GM23338 (cell line): ENCODE data around the gene TNPO3. TPM values are rescaled to one million over a fixed set of nuclear protein-coding genes. Genes with fewer than 3 reads are reported as not detected.

ENCODE experiments used
- ATAC-seq: fragments of 200-7000 bp; cut with Tn5 transposase; 3 replicates; pipeline ENCODE4 v1.9.1; 2020
- DNase-seq: peaks from one replicate; pipeline ENCODE4 v3.0.0-alpha.2; 2015; ENCODE audit warnings: low spot score
- H2AFZ ChIP-seq: fragments of 200-600 bp; sonication (generic); 2 replicates; pipeline ENCODE4 v1.8.0; 2016; ENCODE audit warnings: antibody characterized with exemption, mild to moderate bottlenecking, moderate library complexity
- H3F3A ChIP-seq: fragments of 200-600 bp; sonication (generic); replicated peaks from 2 replicates; pipeline ENCODE4 v1.8.0; 2017; ENCODE audit warnings: antibody characterized with exemption, mixed run types, low read depth
- H3K27ac ChIP-seq: fragments of 200-600 bp; sonication (generic); 2 replicates; pipeline ENCODE4 v1.6.1; 2016; ENCODE audit warnings: low read depth
- H3K27me3 ChIP-seq: fragments of 200-600 bp; sonication (generic); 2 replicates; pipeline ENCODE4 v1.8.0; 2016; ENCODE audit warnings: mild to moderate bottlenecking, mixed run types, moderate library complexity; ENCODE audit not compliant: insufficient read depth
- H3K36me3 ChIP-seq: fragments of 200-600 bp; sonication (generic); 2 replicates; pipeline ENCODE4 v1.8.0; 2016; ENCODE audit warnings: mild to moderate bottlenecking; ENCODE audit not compliant: insufficient read depth
- H3K4me1 ChIP-seq: fragments of 200-600 bp; sonication (generic); 2 replicates; pipeline ENCODE4 v1.8.0; 2016; ENCODE audit warnings: mild to moderate bottlenecking, moderate library complexity; ENCODE audit not compliant: insufficient read depth
- H3K4me2 ChIP-seq: fragments of 200-600 bp; sonication (generic); 2 replicates; pipeline ENCODE4 v1.7.1; 2017; ENCODE audit warnings: mixed run types
- H3K4me3 ChIP-seq: fragments of 200-600 bp; sonication (generic); 2 replicates; pipeline ENCODE4 v1.6.1; 2016; ENCODE audit warnings: mixed run types
- H3K79me2 ChIP-seq: fragments of 200-600 bp; sonication (generic); replicated peaks from 2 replicates; pipeline ENCODE4 v1.8.0; 2017; ENCODE audit warnings: mild to moderate bottlenecking; ENCODE audit not compliant: insufficient read depth
- H3K9me2 ChIP-seq: fragments of 200-600 bp; sonication (generic); 2 replicates; pipeline ENCODE4 v1.8.0; 2017; ENCODE audit not compliant: insufficient read depth
- H4K20me1 ChIP-seq: fragments of 200-600 bp; sonication (generic); replicated peaks from 2 replicates; pipeline ENCODE4 v1.8.0; 2017; ENCODE audit warnings: mild to moderate bottlenecking; ENCODE audit not compliant: insufficient read depth
- H3K27ac Mint-ChIP-seq: 2 replicates; pipeline ENCODE4 v1.8.0; 2020; ENCODE audit warnings: inconsistent platforms, mild to moderate bottlenecking, moderate library complexity, mixed read lengths
- H3K27me3 Mint-ChIP-seq: 3 replicates; pipeline ENCODE4 v1.8.0; 2022; ENCODE audit warnings: low read depth, mild to moderate bottlenecking, moderate library complexity, mixed read lengths, inconsistent platforms; ENCODE audit not compliant: insufficient read depth, poor library complexity
- H3K36me3 Mint-ChIP-seq: 3 replicates; pipeline ENCODE4 v1.8.0; 2021; ENCODE audit warnings: low read depth, mild to moderate bottlenecking, inconsistent platforms, moderate library complexity, mixed read lengths
- H3K4me1 Mint-ChIP-seq: 3 replicates; pipeline ENCODE4 v1.8.0; 2020; ENCODE audit warnings: mild to moderate bottlenecking, inconsistent platforms, mixed read lengths
- H3K4me3 Mint-ChIP-seq: 3 replicates; pipeline ENCODE4 v1.8.0; 2021; ENCODE audit warnings: moderate library complexity, mild to moderate bottlenecking, inconsistent platforms, mixed read lengths
- H3K9me3 Mint-ChIP-seq: 3 replicates; pipeline ENCODE4 v1.8.0; 2020; ENCODE audit warnings: moderate library complexity, mild to moderate bottlenecking, inconsistent platforms, mixed read lengths
- EZH2 ChIP-seq: fragments of 200-600 bp; sonication (generic); IDR thresholded peaks from one replicate; pipeline ENCODE4 v1.8.0; 2017; ENCODE audit warnings: antibody characterized with exemption, mild to moderate bottlenecking, low read depth; ENCODE audit not compliant: unreplicated experiment
- ZNF114 ChIP-seq: fragments of 250-450 bp; sonication (Bioruptor Pico); IDR thresholded peaks from 2 replicates; pipeline ENCODE4 v1.5.0; 2020; ENCODE audit warnings: mild to moderate bottlenecking, moderate library complexity
- polyA plus RNA-seq: library from polyadenylated mRNA; unstranded; fragments of >200 nt; fragmentation: Nextera tagmentation; extraction: Ambion mirVana; gene quantifications from 2 replicates; pipeline ENCODE4 v1.2.1, GENCODE V29; 2016
- total RNA-seq: library from RNA; depleted of rRNA; stranded (reverse); fragments of >200 nt; shearing (Covaris generic); gene quantifications from 2 replicates; pipeline ENCODE4 v1.2.3, GENCODE V29; 2014
- TF ChIP-seq, protein P1 (sequence below): IDR thresholded peaks from one replicate; pipeline ENCODE4 v1.6.1; 2018; ENCODE audit warnings: antibody characterized with exemption; ENCODE audit not compliant: unreplicated experiment
- TF ChIP-seq, protein P2 (sequence below): IDR thresholded peaks from 2 replicates; pipeline ENCODE4 v1.6.1; 2016; ENCODE audit warnings: antibody characterized with exemption
- TF ChIP-seq, protein P3 (sequence below), 2 experiments: fragments of 200-600 bp in 1 of 2; sonication (generic) in 1 of 2; conservative IDR thresholded peaks; 2 replicates each; pipeline versions ENCODE4 v1.5.1 to v1.6.1; 2016 to 2017; ENCODE audit warnings: antibody characterized with exemption in 2 of 2, low read depth in 2 of 2, mild to moderate bottlenecking in 2 of 2, moderate library complexity in 1 of 2

Gene TNPO3
- total and polyA plus RNA-seq, 2 experiments from 2014 or later = 38.2 to 127 TPM

DNA sequence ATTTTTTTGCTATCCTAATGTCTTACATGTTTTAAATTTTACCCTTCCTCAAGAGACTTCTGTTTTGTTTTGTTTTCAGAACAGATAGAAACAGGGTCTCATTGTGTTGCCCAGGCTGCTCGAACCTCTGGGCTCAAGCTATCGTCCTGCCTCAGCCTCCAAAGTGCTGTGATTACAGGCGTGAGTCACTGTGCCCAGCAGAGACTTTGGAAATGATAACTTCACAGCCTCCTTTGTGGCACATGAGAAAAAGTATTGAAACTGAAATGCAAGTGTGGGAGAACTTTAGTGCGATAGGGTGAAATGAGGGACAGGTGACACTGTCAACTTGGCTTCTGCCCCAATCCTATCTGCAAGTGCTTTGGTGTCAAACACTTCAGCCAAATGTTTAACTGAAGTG lies 95.6 kb downstream of the TNPO3 start (continued):
- TF ChIP-seq EZH2 (no peak), ZNF114 (no peak)

DNA sequence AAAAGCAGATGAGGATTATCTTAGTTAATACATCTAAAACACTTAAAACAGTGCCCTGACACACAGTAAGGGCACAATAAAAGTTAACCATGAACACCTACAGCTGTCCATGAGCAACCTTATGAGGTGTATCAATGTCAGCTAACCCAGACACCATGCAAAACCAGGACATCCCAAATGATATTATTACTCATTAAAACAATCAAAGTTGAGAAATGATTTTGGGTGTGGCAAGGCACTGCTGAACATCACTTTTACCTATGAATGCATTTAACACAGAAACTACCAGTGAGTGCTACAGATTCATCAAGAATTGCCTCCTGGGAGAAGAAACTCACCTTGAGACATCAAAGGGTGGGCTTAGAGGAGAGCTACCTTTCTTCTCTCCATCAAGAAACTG lies 98.9 kb downstream of the TNPO3 start:
- TF ChIP-seq, protein P1, sequence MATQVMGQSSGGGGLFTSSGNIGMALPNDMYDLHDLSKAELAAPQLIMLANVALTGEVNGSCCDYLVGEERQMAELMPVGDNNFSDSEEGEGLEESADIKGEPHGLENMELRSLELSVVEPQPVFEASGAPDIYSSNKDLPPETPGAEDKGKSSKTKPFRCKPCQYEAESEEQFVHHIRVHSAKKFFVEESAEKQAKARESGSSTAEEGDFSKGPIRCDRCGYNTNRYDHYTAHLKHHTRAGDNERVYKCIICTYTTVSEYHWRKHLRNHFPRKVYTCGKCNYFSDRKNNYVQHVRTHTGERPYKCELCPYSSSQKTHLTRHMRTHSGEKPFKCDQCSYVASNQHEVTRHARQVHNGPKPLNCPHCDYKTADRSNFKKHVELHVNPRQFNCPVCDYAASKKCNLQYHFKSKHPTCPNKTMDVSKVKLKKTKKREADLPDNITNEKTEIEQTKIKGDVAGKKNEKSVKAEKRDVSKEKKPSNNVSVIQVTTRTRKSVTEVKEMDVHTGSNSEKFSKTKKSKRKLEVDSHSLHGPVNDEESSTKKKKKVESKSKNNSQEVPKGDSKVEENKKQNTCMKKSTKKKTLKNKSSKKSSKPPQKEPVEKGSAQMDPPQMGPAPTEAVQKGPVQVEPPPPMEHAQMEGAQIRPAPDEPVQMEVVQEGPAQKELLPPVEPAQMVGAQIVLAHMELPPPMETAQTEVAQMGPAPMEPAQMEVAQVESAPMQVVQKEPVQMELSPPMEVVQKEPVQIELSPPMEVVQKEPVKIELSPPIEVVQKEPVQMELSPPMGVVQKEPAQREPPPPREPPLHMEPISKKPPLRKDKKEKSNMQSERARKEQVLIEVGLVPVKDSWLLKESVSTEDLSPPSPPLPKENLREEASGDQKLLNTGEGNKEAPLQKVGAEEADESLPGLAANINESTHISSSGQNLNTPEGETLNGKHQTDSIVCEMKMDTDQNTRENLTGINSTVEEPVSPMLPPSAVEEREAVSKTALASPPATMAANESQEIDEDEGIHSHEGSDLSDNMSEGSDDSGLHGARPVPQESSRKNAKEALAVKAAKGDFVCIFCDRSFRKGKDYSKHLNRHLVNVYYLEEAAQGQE = no peak
- TF ChIP-seq, protein P2, sequence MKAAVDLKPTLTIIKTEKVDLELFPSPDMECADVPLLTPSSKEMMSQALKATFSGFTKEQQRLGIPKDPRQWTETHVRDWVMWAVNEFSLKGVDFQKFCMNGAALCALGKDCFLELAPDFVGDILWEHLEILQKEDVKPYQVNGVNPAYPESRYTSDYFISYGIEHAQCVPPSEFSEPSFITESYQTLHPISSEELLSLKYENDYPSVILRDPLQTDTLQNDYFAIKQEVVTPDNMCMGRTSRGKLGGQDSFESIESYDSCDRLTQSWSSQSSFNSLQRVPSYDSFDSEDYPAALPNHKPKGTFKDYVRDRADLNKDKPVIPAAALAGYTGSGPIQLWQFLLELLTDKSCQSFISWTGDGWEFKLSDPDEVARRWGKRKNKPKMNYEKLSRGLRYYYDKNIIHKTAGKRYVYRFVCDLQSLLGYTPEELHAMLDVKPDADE = no peak
- H3K36me3 ChIP-seq = peaks cover 12% of the 10 kb centered on the region
- Mint-ChIP-seq H3K27me3 (peaks cover 12% of the 10 kb centered on the region), H3K9me3 (no peaks in the 10 kb centered on the region), H3K4me1 (peaks cover 27% of the 10 kb centered on the region), H3K4me3 (no peak overlapping the region), H3K27ac (no peak overlapping the region), H3K36me3 (peaks cover 58% of the 10 kb centered on the region)
- no peaks in the 10 kb centered on the region for H3K9me2 ChIP-seq
- H3K4me1 ChIP-seq = peaks cover 30% of the 10 kb centered on the region
- H3K4me3 ChIP-seq = no peak overlapping the region
- no peak overlapping the region for H2AFZ ChIP-seq
- H3K4me2 ChIP-seq = peak overlapping the region; percentile 25; the same call in 1 of the 2 replicates
- no peaks in the 10 kb centered on the region for H3K27me3 ChIP-seq
- no peak overlapping the region for H3K27ac ChIP-seq
- peaks cover 5% of the 10 kb centered on the region; the same call in 1 of the 2 replicates for H4K20me1 ChIP-seq
- DNase-seq (no peak), ATAC-seq (no peak)
- H3K79me2 ChIP-seq = no peaks in the 10 kb centered on the region
- no peaks in the 10 kb centered on the region; the same call in 1 of the 2 replicates for H3F3A ChIP-seq

DNA sequence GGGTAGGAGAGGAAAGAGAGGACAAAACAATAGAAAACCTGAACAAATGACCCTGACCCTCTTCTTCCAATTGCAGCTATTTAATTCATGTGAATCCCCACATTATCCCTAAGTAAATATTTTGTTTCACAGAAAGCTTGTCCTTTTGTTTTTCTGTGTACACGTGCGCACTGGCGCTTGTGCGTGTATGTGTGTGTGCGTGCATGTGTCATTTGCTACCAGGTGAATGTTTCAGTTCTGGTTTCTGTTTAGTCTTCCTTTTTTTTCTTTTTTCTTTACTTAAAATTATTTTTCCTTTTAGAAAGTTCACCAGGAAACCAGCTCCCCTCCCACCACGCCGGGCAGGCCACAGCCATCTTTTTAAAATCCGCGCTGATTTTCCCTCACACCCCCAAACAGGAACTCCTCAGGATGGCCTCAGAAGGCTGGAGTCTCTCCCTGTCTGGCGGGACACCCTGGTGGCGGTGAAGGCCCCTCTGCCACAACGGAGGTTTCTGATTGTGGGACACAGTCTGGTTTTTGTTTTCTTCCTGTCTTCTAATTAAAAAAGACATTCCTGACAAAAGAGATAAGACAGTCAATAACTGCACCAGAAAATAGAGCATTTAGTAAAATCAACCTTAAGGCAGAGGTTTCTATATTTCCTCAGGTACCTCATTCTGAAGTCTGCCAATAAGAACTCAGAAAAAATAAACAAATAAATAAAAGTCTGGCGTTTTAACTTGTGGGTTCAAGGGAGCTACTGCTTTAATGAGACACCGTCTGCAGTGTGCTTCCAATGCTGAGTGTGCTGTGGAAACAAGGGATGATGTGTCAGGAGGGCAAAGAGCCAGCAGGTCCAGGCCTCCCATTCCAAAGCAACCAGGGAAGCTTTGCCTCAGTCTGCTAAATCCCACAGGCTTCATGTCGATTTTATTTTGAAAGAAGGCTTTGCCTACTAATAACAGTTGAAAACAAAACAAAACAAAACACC lies 99.8 kb downstream of the TNPO3 start:
- no peaks in the 10 kb centered on the region for H3K9me2 ChIP-seq
- DNase-seq = peak; percentile 46
- Mint-ChIP-seq H3K27me3 (peaks cover 12% of the 10 kb centered on the region), H3K36me3 (peaks cover 56% of the 10 kb centered on the region), H3K4me1 (peaks cover 27% of the 10 kb centered on the region), H3K4me3 (no peak overlapping the region; the same call in 2 of the 3 replicates), H3K27ac (peak overlapping the region; percentile 26; the same call in 1 of the 2 replicates), H3K9me3 (no peaks in the 10 kb centered on the region)
- no peaks in the 10 kb centered on the region for H3K27me3 ChIP-seq
- H3K4me1 ChIP-seq = peaks cover 30% of the 10 kb centered on the region
- no peak overlapping the region for H2AFZ ChIP-seq
- H4K20me1 ChIP-seq = peaks cover 5% of the 10 kb centered on the region; the same call in 1 of the 2 replicates
- H3K79me2 ChIP-seq = no peaks in the 10 kb centered on the region
- no peak overlapping the region for H3K4me3 ChIP-seq
- H3K36me3 ChIP-seq = peaks cover 11% of the 10 kb centered on the region
- peak overlapping the region; percentile 25 for H3K4me2 ChIP-seq
- no peaks in the 10 kb centered on the region; the same call in 1 of the 2 replicates for H3F3A ChIP-seq
- H3K27ac ChIP-seq = no peak overlapping the region
- peak; percentile 81 for ATAC-seq
- TF ChIP-seq, protein P3, sequence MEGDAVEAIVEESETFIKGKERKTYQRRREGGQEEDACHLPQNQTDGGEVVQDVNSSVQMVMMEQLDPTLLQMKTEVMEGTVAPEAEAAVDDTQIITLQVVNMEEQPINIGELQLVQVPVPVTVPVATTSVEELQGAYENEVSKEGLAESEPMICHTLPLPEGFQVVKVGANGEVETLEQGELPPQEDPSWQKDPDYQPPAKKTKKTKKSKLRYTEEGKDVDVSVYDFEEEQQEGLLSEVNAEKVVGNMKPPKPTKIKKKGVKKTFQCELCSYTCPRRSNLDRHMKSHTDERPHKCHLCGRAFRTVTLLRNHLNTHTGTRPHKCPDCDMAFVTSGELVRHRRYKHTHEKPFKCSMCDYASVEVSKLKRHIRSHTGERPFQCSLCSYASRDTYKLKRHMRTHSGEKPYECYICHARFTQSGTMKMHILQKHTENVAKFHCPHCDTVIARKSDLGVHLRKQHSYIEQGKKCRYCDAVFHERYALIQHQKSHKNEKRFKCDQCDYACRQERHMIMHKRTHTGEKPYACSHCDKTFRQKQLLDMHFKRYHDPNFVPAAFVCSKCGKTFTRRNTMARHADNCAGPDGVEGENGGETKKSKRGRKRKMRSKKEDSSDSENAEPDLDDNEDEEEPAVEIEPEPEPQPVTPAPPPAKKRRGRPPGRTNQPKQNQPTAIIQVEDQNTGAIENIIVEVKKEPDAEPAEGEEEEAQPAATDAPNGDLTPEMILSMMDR (conservative IDR thresholded peaks at IDR 0.05; ENCODE audit: low read depth in 2 of 2) = peak; percentile 46 to 51; a peak in 3 of 4 replicates
